ENCODE measurements around the gene MS4A6E.

The MS4A6E gene

DNA sequence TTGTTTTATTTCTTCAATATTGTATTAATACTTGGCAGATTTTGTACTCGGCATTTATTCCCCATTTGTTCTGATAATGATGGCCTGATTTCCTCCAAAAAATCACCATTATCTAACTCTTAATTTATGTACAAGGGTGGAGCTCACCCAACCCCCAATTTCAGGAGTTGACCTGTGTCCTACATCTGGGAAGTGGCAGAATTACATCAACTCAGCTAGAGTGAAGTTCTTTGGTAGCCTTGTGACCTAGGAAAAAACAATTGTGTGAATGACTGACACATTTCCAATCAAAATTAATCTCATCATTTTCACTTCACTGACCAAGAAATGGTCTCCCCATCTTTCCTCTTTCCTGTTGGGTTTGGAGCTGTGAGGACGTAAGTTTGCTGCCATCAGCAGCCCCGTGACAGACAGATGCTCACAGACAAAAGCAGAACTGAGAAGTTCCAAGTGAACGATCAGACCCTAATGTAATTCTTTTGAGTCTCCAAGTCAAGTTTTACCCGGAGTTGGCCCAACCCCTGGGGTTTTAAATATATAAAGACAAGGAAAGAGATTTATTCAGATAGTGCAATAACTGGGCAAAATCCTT lies 16.6 kb upstream of the MS4A6E start:
- no peaks in the 10 kb centered on the region for H3K27me3 ChIP-seq (ENCODE audit: control insufficient read depth in 1 of 2, insufficient read depth in 1 of 2, low read length in 2 of 2)
- H3K9ac ChIP-seq (ENCODE audit: low read length), result no peak overlapping the region
- H3K23ac ChIP-seq (ENCODE audit: low read length in 2 of 2), result no peak overlapping the region
- no peak overlapping the region for H3K4me3 ChIP-seq (ENCODE audit: insufficient read depth in 1 of 2, low read depth in 1 of 2, low read length in 2 of 2)
- no peaks in the 10 kb centered on the region for H3K9me3 ChIP-seq (ENCODE audit: control insufficient read depth, low read length)
- no peak overlapping the region for H2BK15ac ChIP-seq (ENCODE audit: low read depth, poor library complexity, severe bottlenecking)
- no peak overlapping the region for H4K8ac ChIP-seq (ENCODE audit: low read length)
- H3K79me1 ChIP-seq (replicated peaks; ENCODE audit: low read length, poor library complexity, severe bottlenecking), result no peaks in the 10 kb centered on the region
- H4K91ac ChIP-seq (ENCODE audit: low read length), result no peak overlapping the region
- no peak for DNase-seq
- H2BK12ac ChIP-seq (ENCODE audit: low read length in 2 of 2), result no peak overlapping the region
- H3K4me1 ChIP-seq (ENCODE audit: control insufficient read depth, insufficient read depth, low read depth, low read length), result peaks cover 2% of the 10 kb centered on the region
- 91% methylated on average over 4 of the region's 5 CpGs for WGBS
- no peak overlapping the region for H2AFZ ChIP-seq (ENCODE audit: low read depth, low read length)
- H2BK5ac ChIP-seq (ENCODE audit: low read depth, low read length, poor library complexity, severe bottlenecking), result no peak overlapping the region
- no peak overlapping the region for H2BK120ac ChIP-seq (ENCODE audit: low read depth, low read length)
- no peaks in the 10 kb centered on the region for H3K36me3 ChIP-seq (ENCODE audit: control insufficient read depth in 1 of 2, insufficient read depth in 2 of 2, low read depth in 1 of 2, low read length in 2 of 2)
- no peak overlapping the region for H3K18ac ChIP-seq (ENCODE audit: low read depth in 1 of 2, low read length in 2 of 2)
- H3K4ac ChIP-seq (ENCODE audit: low read depth in 1 of 2, low read length in 2 of 2), result no peak overlapping the region
- no peak overlapping the region for H3K27ac ChIP-seq (ENCODE audit: low read length, poor library complexity, severe bottlenecking)
- H2AK5ac ChIP-seq (ENCODE audit: low read length, severe bottlenecking), result no peak overlapping the region
- no peak overlapping the region for H3K14ac ChIP-seq (ENCODE audit: low read length in 2 of 2)
- no peak overlapping the region for H3K4me2 ChIP-seq (ENCODE audit: low read length, poor library complexity, severe bottlenecking)

DNA sequence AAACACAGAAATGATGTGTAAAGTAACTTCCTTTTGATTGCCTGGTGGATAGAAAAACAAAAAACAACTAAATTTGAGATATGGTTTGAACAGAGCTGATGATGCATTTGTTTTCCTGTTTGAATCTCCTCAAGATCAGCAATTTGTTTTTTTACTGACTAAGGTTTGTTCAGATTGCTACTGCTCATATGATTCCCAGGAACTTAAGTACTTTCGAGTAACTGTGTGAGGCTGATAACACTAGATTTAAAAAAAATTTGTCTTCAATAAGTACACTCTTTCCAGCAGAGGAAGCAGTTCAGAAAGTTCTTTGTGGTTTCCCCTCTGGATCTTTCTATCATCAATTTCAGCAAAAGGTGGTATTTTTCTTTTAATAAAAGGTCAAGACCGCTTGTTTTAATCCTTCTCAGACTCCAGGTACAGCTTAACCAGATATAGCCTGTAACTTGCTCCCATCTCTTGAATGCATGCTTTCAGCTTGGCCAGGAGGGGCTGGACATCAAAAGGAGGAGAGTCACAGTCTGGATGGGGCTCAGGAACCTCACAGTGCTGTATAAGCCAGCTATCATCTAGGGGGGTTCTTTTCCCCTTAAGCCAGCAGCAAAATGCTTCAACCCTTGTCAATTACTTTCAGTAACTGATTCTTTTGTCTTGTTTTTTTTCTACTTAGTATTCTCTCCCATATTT lies 12.3 kb upstream of the MS4A6E start:
- H3K4ac ChIP-seq (ENCODE audit: low read depth in 1 of 2, low read length in 2 of 2), result no peak overlapping the region
- H4K8ac ChIP-seq (ENCODE audit: low read length), result no peak overlapping the region
- peaks cover 4% of the 10 kb centered on the region for H3K9me3 ChIP-seq (ENCODE audit: control insufficient read depth, low read length)
- no peak overlapping the region for H3K27ac ChIP-seq (ENCODE audit: low read length, poor library complexity, severe bottlenecking)
- H4K91ac ChIP-seq (ENCODE audit: low read length), result no peak overlapping the region
- H3K18ac ChIP-seq (ENCODE audit: low read depth in 1 of 2, low read length in 2 of 2), result no peak overlapping the region
- no peak overlapping the region for H3K14ac ChIP-seq (ENCODE audit: low read length in 2 of 2)
- DNase-seq, result no peak
- H3K9ac ChIP-seq (ENCODE audit: low read length), result no peak overlapping the region
- no peaks in the 10 kb centered on the region for H3K4me1 ChIP-seq (ENCODE audit: control insufficient read depth, insufficient read depth, low read depth, low read length)
- WGBS, result 71% methylated on average over 1 of the region's 2 CpGs
- no peak overlapping the region for H2BK12ac ChIP-seq (ENCODE audit: low read length in 2 of 2)
- no peaks in the 10 kb centered on the region for H3K79me1 ChIP-seq (replicated peaks; ENCODE audit: low read length, poor library complexity, severe bottlenecking)
- no peaks in the 10 kb centered on the region for H3K27me3 ChIP-seq (ENCODE audit: control insufficient read depth in 1 of 2, insufficient read depth in 1 of 2, low read length in 2 of 2)
- H2BK5ac ChIP-seq (ENCODE audit: low read depth, low read length, poor library complexity, severe bottlenecking), result no peak overlapping the region
- no peaks in the 10 kb centered on the region for H3K36me3 ChIP-seq (ENCODE audit: control insufficient read depth in 1 of 2, insufficient read depth in 2 of 2, low read depth in 1 of 2, low read length in 2 of 2)
- no peak overlapping the region for H2BK15ac ChIP-seq (ENCODE audit: low read depth, poor library complexity, severe bottlenecking)
- H2AK5ac ChIP-seq (ENCODE audit: low read length, severe bottlenecking), result no peak overlapping the region
- H2BK120ac ChIP-seq (ENCODE audit: low read depth, low read length), result no peak overlapping the region
- no peak overlapping the region for H3K23ac ChIP-seq (ENCODE audit: low read length in 2 of 2)
- H3K4me3 ChIP-seq (ENCODE audit: insufficient read depth in 1 of 2, low read depth in 1 of 2, low read length in 2 of 2), result no peak overlapping the region
- no peak overlapping the region for H2AFZ ChIP-seq (ENCODE audit: low read depth, low read length)
- H3K4me2 ChIP-seq (ENCODE audit: low read length, poor library complexity, severe bottlenecking), result no peak overlapping the region

DNA sequence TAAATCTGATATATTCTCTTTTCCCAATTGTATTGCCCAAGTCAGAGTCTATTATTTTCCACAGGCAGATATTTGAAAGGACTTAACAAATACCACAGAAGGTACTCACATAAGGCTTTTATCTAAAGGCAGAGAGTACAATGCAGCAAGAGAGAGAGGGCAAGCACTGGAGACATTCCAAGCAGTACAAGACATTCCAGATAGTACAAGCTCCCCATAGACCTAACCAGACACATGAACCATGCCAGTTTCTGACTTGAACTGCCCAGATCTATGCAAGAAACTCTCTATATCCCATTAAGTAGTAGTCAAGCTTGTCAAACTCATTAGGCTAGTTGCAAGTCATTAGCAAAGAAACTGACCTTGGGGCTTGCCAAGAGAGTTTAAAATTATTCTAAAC lies 11.2 kb upstream of the MS4A6E start:
- Histone ChIP-seq H3K9ac (ENCODE audit: low read length) (no peak overlapping the region), H3K79me1 (replicated peaks; ENCODE audit: low read length, poor library complexity, severe bottlenecking) (no peaks in the 10 kb centered on the region), H2AK5ac (ENCODE audit: low read length, severe bottlenecking) (no peak overlapping the region), H3K4me1 (ENCODE audit: control insufficient read depth, insufficient read depth, low read depth, low read length) (no peaks in the 10 kb centered on the region), H3K4ac (ENCODE audit: low read depth in 1 of 2, low read length in 2 of 2) (no peak overlapping the region), H2BK12ac (ENCODE audit: low read length in 2 of 2) (no peak overlapping the region), H3K27me3 (ENCODE audit: control insufficient read depth in 1 of 2, insufficient read depth in 1 of 2, low read length in 2 of 2) (no peaks in the 10 kb centered on the region), H3K18ac (ENCODE audit: low read depth in 1 of 2, low read length in 2 of 2) (no peak overlapping the region), H2AFZ (ENCODE audit: low read depth, low read length) (no peak overlapping the region), H2BK15ac (ENCODE audit: low read depth, poor library complexity, severe bottlenecking) (no peak overlapping the region), H2BK120ac (ENCODE audit: low read depth, low read length) (no peak overlapping the region), H3K9me3 (ENCODE audit: control insufficient read depth, low read length) (peaks cover 7% of the 10 kb centered on the region), H4K91ac (ENCODE audit: low read length) (no peak overlapping the region), H3K14ac (ENCODE audit: low read length in 2 of 2) (no peak overlapping the region), H3K4me2 (ENCODE audit: low read length, poor library complexity, severe bottlenecking) (no peak overlapping the region), H3K36me3 (ENCODE audit: control insufficient read depth in 1 of 2, insufficient read depth in 2 of 2, low read depth in 1 of 2, low read length in 2 of 2) (no peaks in the 10 kb centered on the region), H4K8ac (ENCODE audit: low read length) (no peak overlapping the region), H3K27ac (ENCODE audit: low read length, poor library complexity, severe bottlenecking) (no peak overlapping the region), H2BK5ac (ENCODE audit: low read depth, low read length, poor library complexity, severe bottlenecking) (no peak overlapping the region), H3K23ac (ENCODE audit: low read length in 2 of 2) (no peak overlapping the region), H3K4me3 (ENCODE audit: insufficient read depth in 1 of 2, low read depth in 1 of 2, low read length in 2 of 2) (no peak overlapping the region)
- DNase-seq, result no peak

DNA sequence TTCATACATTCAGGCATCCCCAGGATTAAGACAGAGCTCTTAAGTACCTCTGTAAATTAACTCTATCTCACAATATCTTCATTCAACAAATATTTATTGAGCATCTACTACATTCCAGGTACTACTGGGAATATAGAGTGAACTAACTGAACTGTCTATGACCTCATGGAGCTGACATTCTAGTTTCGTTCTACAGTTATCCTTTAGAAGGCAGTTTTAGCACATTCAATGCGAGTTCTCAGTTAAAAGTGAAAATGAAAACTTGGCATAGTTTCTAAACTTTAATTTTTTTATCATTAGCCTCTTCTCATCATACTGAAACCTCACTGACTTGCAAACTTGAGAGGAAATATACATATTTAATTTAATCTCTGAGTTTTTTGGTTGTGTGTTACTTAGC lies 10.7 kb upstream of the MS4A6E start:
- no peak overlapping the region for H3K23ac ChIP-seq (ENCODE audit: low read length in 2 of 2)

More for the DNA sequence above, 10.7 kb upstream of the MS4A6E start:
- no peak overlapping the region for H4K8ac ChIP-seq (ENCODE audit: low read length)
- H2BK12ac ChIP-seq (ENCODE audit: low read length in 2 of 2), result no peak overlapping the region
- no peaks in the 10 kb centered on the region for H3K36me3 ChIP-seq (ENCODE audit: control insufficient read depth in 1 of 2, insufficient read depth in 2 of 2, low read depth in 1 of 2, low read length in 2 of 2)
- no peak overlapping the region for H3K9ac ChIP-seq (ENCODE audit: low read length)
- H3K18ac ChIP-seq (ENCODE audit: low read depth in 1 of 2, low read length in 2 of 2), result no peak overlapping the region
- no peaks in the 10 kb centered on the region for H3K79me1 ChIP-seq (replicated peaks; ENCODE audit: low read length, poor library complexity, severe bottlenecking)
- no peak overlapping the region for H2AFZ ChIP-seq (ENCODE audit: low read depth, low read length)
- H2AK5ac ChIP-seq (ENCODE audit: low read length, severe bottlenecking), result no peak overlapping the region
- H2BK120ac ChIP-seq (ENCODE audit: low read depth, low read length), result no peak overlapping the region
- no peaks in the 10 kb centered on the region for H3K4me1 ChIP-seq (ENCODE audit: control insufficient read depth, insufficient read depth, low read depth, low read length)
- no peak overlapping the region for H3K4me2 ChIP-seq (ENCODE audit: low read length, poor library complexity, severe bottlenecking)
- DNase-seq, result no peak
- no peak overlapping the region for H3K4me3 ChIP-seq (ENCODE audit: insufficient read depth in 1 of 2, low read depth in 1 of 2, low read length in 2 of 2)
- H3K14ac ChIP-seq (ENCODE audit: low read length in 2 of 2), result no peak overlapping the region
- no peak overlapping the region for H3K4ac ChIP-seq (ENCODE audit: low read depth in 1 of 2, low read length in 2 of 2)
- no peak overlapping the region for H3K27ac ChIP-seq (ENCODE audit: low read length, poor library complexity, severe bottlenecking)
- H2BK5ac ChIP-seq (ENCODE audit: low read depth, low read length, poor library complexity, severe bottlenecking), result no peak overlapping the region
- 100% methylated on average over 1 of the region's 2 CpGs for WGBS
- H2BK15ac ChIP-seq (ENCODE audit: low read depth, poor library complexity, severe bottlenecking), result no peak overlapping the region
- no peaks in the 10 kb centered on the region for H3K27me3 ChIP-seq (ENCODE audit: control insufficient read depth in 1 of 2, insufficient read depth in 1 of 2, low read length in 2 of 2)
- no peak overlapping the region for H4K91ac ChIP-seq (ENCODE audit: low read length)
- H3K9me3 ChIP-seq (ENCODE audit: control insufficient read depth, low read length), result peaks cover 10% of the 10 kb centered on the region
